HEK293 (cell line): ENCODE measurements around the gene F2R.

Experiments used
- CTCF ChIA-PET: fragments of 350-600 bp; formaldehyde crosslinking; extraction: SDS; loops from one replicate; lab custom pipeline; 2021; ENCODE audit warnings: antibody characterized with exemption; lab: Yijun Ruan, JAX
- POLR2A ChIA-PET: fragments of 300-600 bp; formaldehyde crosslinking; extraction: SDS; loops from one replicate; lab custom pipeline; 2020; ENCODE audit warnings: antibody characterized with exemption, inconsistent platforms; lab: Yijun Ruan, JAX
- H3K27ac ChIP-seq: fragments of 200-500 bp; sonication (Bioruptor generic); 2 replicates; pipeline ENCODE4 v1.5.1; 2014; ENCODE audit warnings: low read depth, low read length, control low read depth, inconsistent platforms; ENCODE audit errors: extremely low read depth
- H3K36me3 ChIP-seq, 2 experiments: fragments of 200-500 bp in 1 of 2; sonication (Bioruptor generic) in 1 of 2; 1 replicate in 1 of 2; 2 replicates in 1 of 2; pipeline ENCODE4 v1.5.1; 2014 to 2017; ENCODE audit warnings: inconsistent platforms in 2 of 2, low read length in 2 of 2; ENCODE audit not compliant: control insufficient read depth in 2 of 2, insufficient read depth in 1 of 2
- H3K4me1 ChIP-seq: fragments of 200-500 bp; sonication (Bioruptor generic); 2 replicates; pipeline ENCODE4 v1.5.1; 2014; ENCODE audit warnings: mild to moderate bottlenecking, low read length, inconsistent platforms; ENCODE audit not compliant: control insufficient read depth, insufficient read depth
- H3K4me3 ChIP-seq: 2 replicates; pipeline ENCODE4 v1.5.1; 2011; ENCODE audit warnings: low read depth, mild to moderate bottlenecking, control low read depth, low read length, moderate library complexity
- H3K9me3 ChIP-seq: fragments of 200-500 bp; sonication (Bioruptor generic); 2 replicates; pipeline ENCODE4 v1.5.1; 2014; ENCODE audit warnings: low read depth, low read length, inconsistent platforms; ENCODE audit not compliant: control insufficient read depth, insufficient read depth
- BCL11B ChIP-seq: fragments of 450-650 bp; formaldehyde crosslinking; IDR thresholded peaks from 2 replicates; pipeline ENCODE4 v1.5.1; 2016; ENCODE audit warnings: low read depth, missing biosample characterization, missing genetic modification characterization
- EGR2 ChIP-seq: fragments of 450-650 bp; formaldehyde crosslinking; IDR thresholded peaks from 2 replicates; pipeline ENCODE4 v1.5.1; 2016; ENCODE audit warnings: low read depth, missing biosample characterization, missing genetic modification characterization
- KLF1 ChIP-seq: fragments of 450-650 bp; formaldehyde crosslinking; IDR thresholded peaks from 2 replicates; pipeline ENCODE4 v1.5.1; 2016; ENCODE audit warnings: missing biosample characterization, missing genetic modification characterization
- KLF10 ChIP-seq: fragments of 450-650 bp; IDR thresholded peaks from 2 replicates; pipeline ENCODE4 v1.5.1; 2018; ENCODE audit warnings: missing biosample characterization, mild to moderate bottlenecking, missing genetic modification characterization
- KLF16 ChIP-seq: fragments of 450-650 bp; formaldehyde crosslinking; IDR thresholded peaks from 2 replicates; pipeline ENCODE4 v1.5.1; 2017; ENCODE audit warnings: missing biosample characterization, missing genetic modification characterization
- MEIS1 ChIP-seq: sonication (generic); formaldehyde crosslinking; IDR thresholded peaks from 2 replicates; pipeline ENCODE4 v1.8.1; 2022; ENCODE audit warnings: missing genetic modification reagents, mild to moderate bottlenecking, borderline replicate concordance
- SCRT2 ChIP-seq: fragments of 450-650 bp; formaldehyde crosslinking; IDR thresholded peaks from 2 replicates; pipeline ENCODE4 v1.5.1; 2016; ENCODE audit warnings: missing biosample characterization, missing genetic modification characterization
- TCF7L2 ChIP-seq: IDR thresholded peaks from 2 replicates; pipeline ENCODE4 v1.6.1; 2011; ENCODE audit warnings: low read depth, mild to moderate bottlenecking, inconsistent platforms, low read length, moderate library complexity, borderline replicate concordance
- YY2 ChIP-seq: fragments of 450-650 bp; formaldehyde crosslinking; IDR thresholded peaks from 2 replicates; pipeline ENCODE4 v1.5.1; 2016; ENCODE audit warnings: missing biosample characterization, missing genetic modification characterization
- ZBTB17 ChIP-seq: fragments of 450-650 bp; formaldehyde crosslinking; IDR thresholded peaks from 2 replicates; pipeline ENCODE4 v1.5.1; 2016; ENCODE audit warnings: missing biosample characterization, missing genetic modification characterization
- ZBTB44 ChIP-seq: fragments of 450-650 bp; IDR thresholded peaks from 2 replicates; pipeline ENCODE4 v1.5.1; 2018; ENCODE audit warnings: missing biosample characterization, mild to moderate bottlenecking, missing genetic modification characterization
- ZFP41 ChIP-seq: fragments of 450-650 bp; formaldehyde crosslinking; IDR thresholded peaks from 2 replicates; pipeline ENCODE4 v1.5.1; 2016; ENCODE audit warnings: missing biosample characterization, missing genetic modification characterization, borderline replicate concordance
- ZIC2 ChIP-seq: fragments of 450-650 bp; formaldehyde crosslinking; IDR thresholded peaks from 2 replicates; pipeline ENCODE4 v1.5.1; 2016; ENCODE audit warnings: missing biosample characterization, missing genetic modification characterization
- ZNF112 ChIP-seq: fragments of 450-650 bp; formaldehyde crosslinking; IDR thresholded peaks from 2 replicates; pipeline ENCODE4 v1.5.0; 2017; ENCODE audit warnings: missing biosample characterization, missing genetic modification characterization
- ZNF132 ChIP-seq: fragments of 450-650 bp; formaldehyde crosslinking; IDR thresholded peaks from 2 replicates; pipeline ENCODE4 v1.5.1; 2017; ENCODE audit warnings: missing biosample characterization, missing genetic modification characterization, borderline replicate concordance
- ZNF18 ChIP-seq: fragments of 450-650 bp; formaldehyde crosslinking; IDR thresholded peaks from 2 replicates; pipeline ENCODE4 v1.5.1; 2016; ENCODE audit warnings: missing biosample characterization, missing genetic modification characterization
- ZNF202 ChIP-seq: fragments of 450-650 bp; formaldehyde crosslinking; IDR thresholded peaks from 2 replicates; pipeline ENCODE4 v1.5.1; 2016; ENCODE audit warnings: missing biosample characterization, missing genetic modification characterization, borderline replicate concordance
- ZNF23 ChIP-seq: fragments of 450-650 bp; formaldehyde crosslinking; IDR thresholded peaks from 2 replicates; pipeline ENCODE4 v1.5.1; 2016; ENCODE audit warnings: missing biosample characterization, missing genetic modification characterization, borderline replicate concordance
- ZNF302 ChIP-seq: fragments of 450-650 bp; formaldehyde crosslinking; IDR thresholded peaks from 2 replicates; pipeline ENCODE4 v1.5.1; 2016; ENCODE audit warnings: missing biosample characterization, missing genetic modification characterization, low read depth
- ZNF37A ChIP-seq: fragments of 450-650 bp; IDR thresholded peaks from 2 replicates; pipeline ENCODE4 v1.5.1; 2018; ENCODE audit warnings: missing biosample characterization, missing genetic modification characterization
- ZNF416 ChIP-seq: fragments of 450-650 bp; formaldehyde crosslinking; IDR thresholded peaks from 2 replicates; pipeline ENCODE4 v1.5.1; 2016; ENCODE audit warnings: missing biosample characterization, missing genetic modification characterization
- ZNF423 ChIP-seq: fragments of 450-650 bp; formaldehyde crosslinking; IDR thresholded peaks from 2 replicates; pipeline ENCODE4 v1.5.1; 2016; ENCODE audit warnings: missing biosample characterization, missing genetic modification characterization
- ZNF426 ChIP-seq: fragments of 450-650 bp; formaldehyde crosslinking; IDR thresholded peaks from 2 replicates; pipeline ENCODE4 v1.5.1; 2017; ENCODE audit warnings: missing biosample characterization, missing genetic modification characterization, mild to moderate bottlenecking, inconsistent platforms, moderate library complexity
- ZNF529 ChIP-seq: fragments of 450-650 bp; formaldehyde crosslinking; IDR thresholded peaks from 2 replicates; pipeline ENCODE4 v1.5.1; 2017; ENCODE audit warnings: missing genetic modification characterization, missing biosample characterization; ENCODE audit not compliant: insufficient replicate concordance
- ZNF624 ChIP-seq: fragments of 450-650 bp; formaldehyde crosslinking; IDR thresholded peaks from 2 replicates; pipeline ENCODE4 v1.5.1; 2017; ENCODE audit warnings: missing biosample characterization, missing genetic modification characterization
- ZNF660 ChIP-seq: fragments of 450-650 bp; IDR thresholded peaks from 2 replicates; pipeline ENCODE4 v1.5.1; 2018; ENCODE audit warnings: missing biosample characterization, mild to moderate bottlenecking, missing genetic modification characterization
- ZSCAN30 ChIP-seq: fragments of 450-650 bp; IDR thresholded peaks from 2 replicates; pipeline ENCODE4 v1.5.1; 2018; ENCODE audit warnings: missing biosample characterization, mild to moderate bottlenecking, missing genetic modification characterization, moderate library complexity
- TF ChIP-seq, protein P1 (sequence below): IDR thresholded peaks from 2 replicates; pipeline ENCODE4 v1.6.1; 2011; ENCODE audit warnings: mild to moderate bottlenecking, low read depth, low read length, borderline replicate concordance

The F2R gene

DNA sequence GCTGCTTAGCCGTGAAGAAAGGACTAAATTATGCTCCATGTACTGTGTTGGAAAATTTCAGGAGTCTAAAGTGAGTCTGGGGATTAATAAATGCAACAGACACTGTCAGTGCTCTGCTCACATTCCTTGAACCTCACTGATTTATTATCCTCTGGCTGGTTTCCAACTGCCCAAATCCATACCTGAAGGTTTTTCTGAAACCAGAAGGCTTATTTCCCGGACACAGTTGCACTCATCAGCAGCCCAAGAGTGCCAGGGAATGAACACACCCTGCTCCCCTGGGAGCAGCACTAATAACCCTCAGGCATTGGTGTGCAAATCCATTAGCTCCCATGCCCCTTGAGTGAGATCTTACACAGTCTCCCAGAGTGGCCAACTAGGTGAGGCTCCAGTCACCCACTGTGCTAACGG is 38.7 kb downstream of the F2R start:
- H3K4me1 ChIP-seq = peaks cover 5% of the 10 kb centered on the region
- H3K4me3 ChIP-seq = no peak overlapping the region
- H3K27ac ChIP-seq = no peak overlapping the region
- H3K9me3 ChIP-seq = no peaks in the 10 kb centered on the region
- POLR2A ChIA-PET = interaction anchor here (0.9 kb wide), 1 partner anchor 15 kb away, joined by 4 read pairs; no protein-coding TSS in a partner anchor
- H3K36me3 ChIP-seq = no peaks in the 10 kb centered on the region
- TF ChIP-seq ZNF423 (0 out of 2 replicates have a peak, but pooled peaks have one; percentile 34), ZNF426 (no peak), BCL11B (tag by site-specific recombination) (no peak), ZBTB17 (tag by site-specific recombination) (peak; percentile 46; the same call in 1 of the 2 replicates), ZIC2 (tag by site-specific recombination) (peak; percentile 53), MEIS1 (CRISPR knock-in tag) (peak; percentile 28; the same call in 1 of the 2 replicates)
- CTCF ChIA-PET = no interaction called here

- H3K9me3 ChIP-seq = no peaks in the 10 kb centered on the region
- H3K36me3 ChIP-seq = no peaks in the 10 kb centered on the region
- TF ChIP-seq ZNF660 (tag by site-specific recombination) = no peak
- no peak for TF ChIP-seq ZNF624 (tag by site-specific recombination)
- TF ChIP-seq MEIS1 (CRISPR knock-in tag) = no peak
- no peak for TF ChIP-seq ZNF202 (tag by site-specific recombination)
- no peak for TF ChIP-seq ZNF37A (tag by site-specific recombination)
- TF ChIP-seq TCF7L2 = no peak
- no peak for TF ChIP-seq ZNF529 (tag by site-specific recombination)
- no peak for TF ChIP-seq ZNF416
- TF ChIP-seq SCRT2 = no peak
- no peak for TF ChIP-seq ZNF302 (tag by site-specific recombination)
- TF ChIP-seq BCL11B (tag by site-specific recombination) = no peak
- TF ChIP-seq ZFP41 (tag by site-specific recombination) = no peak
- no peak for TF ChIP-seq KLF10 (tag by site-specific recombination)
- no peak for TF ChIP-seq ZNF132
- TF ChIP-seq ZNF23 (tag by site-specific recombination) = no peak
- no peak for TF ChIP-seq KLF16 (tag by site-specific recombination)
- H3K4me3 ChIP-seq = no peak overlapping the region
- ChIA-PET CTCF (interaction anchor here (0.9 to 1.0 kb wide), 2 partner anchors 10 to 19 kb away, joined by 3 to 8 read pairs; no protein-coding TSS in a partner anchor), POLR2A (interaction anchor here (0.9 kb wide), 1 partner anchor 17 kb away, joined by 4 read pairs; no protein-coding TSS in a partner anchor)
- no peak overlapping the region for H3K27ac ChIP-seq
- H3K4me1 ChIP-seq = peaks cover 5% of the 10 kb centered on the region
Measured at GRCh38 chr5:76755779-76756637, 40.1 kb downstream of the F2R start.

GRCh38 chr5:76757049-76757448 is 41.1 kb downstream of the F2R start:
- H3K36me3 ChIP-seq = no peaks in the 10 kb centered on the region
- H3K9me3 ChIP-seq = no peaks in the 10 kb centered on the region
- POLR2A ChIA-PET = interaction anchor here (0.6 kb wide), 1 partner anchor 25 kb away, joined by 4 read pairs; no protein-coding TSS in a partner anchor
- H3K27ac ChIP-seq = no peak overlapping the region
- peaks cover 5% of the 10 kb centered on the region for H3K4me1 ChIP-seq
- CTCF ChIA-PET = interaction anchor here (1.0 kb wide), 1 partner anchor 18 kb away, joined by 8 read pairs; no protein-coding TSS in a partner anchor
- H3K4me3 ChIP-seq = no peak overlapping the region
- TF ChIP-seq ZBTB44 (tag by site-specific recombination) (no peak), ZNF23 (tag by site-specific recombination) (no peak), YY2 (tag by site-specific recombination) (no peak), ZNF18 (no peak), EGR2 (tag by site-specific recombination) (no peak), MEIS1 (CRISPR knock-in tag) (no peak), ZNF112 (tag by site-specific recombination) (no peak), KLF1 (tag by site-specific recombination) (no peak), ZSCAN30 (tag by site-specific recombination) (no peak)
- TF ChIP-seq, protein P1, sequence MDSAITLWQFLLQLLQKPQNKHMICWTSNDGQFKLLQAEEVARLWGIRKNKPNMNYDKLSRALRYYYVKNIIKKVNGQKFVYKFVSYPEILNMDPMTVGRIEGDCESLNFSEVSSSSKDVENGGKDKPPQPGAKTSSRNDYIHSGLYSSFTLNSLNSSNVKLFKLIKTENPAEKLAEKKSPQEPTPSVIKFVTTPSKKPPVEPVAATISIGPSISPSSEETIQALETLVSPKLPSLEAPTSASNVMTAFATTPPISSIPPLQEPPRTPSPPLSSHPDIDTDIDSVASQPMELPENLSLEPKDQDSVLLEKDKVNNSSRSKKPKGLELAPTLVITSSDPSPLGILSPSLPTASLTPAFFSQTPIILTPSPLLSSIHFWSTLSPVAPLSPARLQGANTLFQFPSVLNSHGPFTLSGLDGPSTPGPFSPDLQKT = no peak
